Fibroblast of lung (primary cell): ENCODE measurements around the gene NOSTRIN. TPM values are rescaled to one million over a fixed set of nuclear protein-coding genes. Genes with fewer than 3 reads are reported as not detected.
A peak's percentile ranks its signal among the peaks of the same experiment; 100 is the strongest.

ENCODE experiments used
- DNase-seq, 2 donors: peaks; one replicate each; pipeline versions ENCODE4 v3.0.0 to v3.0.0-alpha.2; 2010; ENCODE audit warnings: low read depth in 2 of 2
- H2AFZ ChIP-seq: 2 replicates; pipeline ENCODE4 v1.5.1; 2012; ENCODE audit warnings: low read length, control low read depth, inconsistent platforms
- H3K27ac ChIP-seq: 2 replicates; pipeline ENCODE4 v1.5.1; 2011; ENCODE audit warnings: low read length, control low read depth; ENCODE audit not compliant: insufficient read depth
- H3K27me3 ChIP-seq: 2 replicates; pipeline ENCODE4 v1.5.1; 2011; ENCODE audit warnings: mild to moderate bottlenecking, low read length; ENCODE audit not compliant: control insufficient read depth, insufficient read depth
- H3K36me3 ChIP-seq: 2 replicates; pipeline ENCODE4 v1.5.1; 2011; ENCODE audit warnings: low read length; ENCODE audit not compliant: control insufficient read depth, insufficient read depth
- H3K4me1 ChIP-seq: 2 replicates; pipeline ENCODE4 v1.5.1; 2011; ENCODE audit warnings: low read length; ENCODE audit not compliant: control insufficient read depth, insufficient read depth; ENCODE audit errors: extremely low read depth
- H3K4me2 ChIP-seq: 2 replicates; pipeline ENCODE4 v1.5.1; 2011; ENCODE audit warnings: low read length, control low read depth; ENCODE audit not compliant: insufficient read depth; ENCODE audit errors: extremely low read depth
- H3K4me3 ChIP-seq, 4 experiments: fragments of 200-600 bp in 1 of 4; sonication (generic) in 1 of 4; replicated peaks in 1 of 4; 2 replicates each; pipeline ENCODE4 v1.5.1; 2011 to 2016; ENCODE audit warnings: low read length in 4 of 4, low read depth in 3 of 4, mild to moderate bottlenecking in 3 of 4, control low read depth in 2 of 4, inconsistent platforms in 1 of 4, mixed read lengths in 1 of 4; ENCODE audit not compliant: insufficient read depth in 1 of 4; ENCODE audit errors: control extremely low read depth in 1 of 4
- H3K79me2 ChIP-seq: 2 replicates; pipeline ENCODE4 v1.5.1; 2012; ENCODE audit warnings: mild to moderate bottlenecking, low read length, inconsistent platforms; ENCODE audit not compliant: control insufficient read depth, insufficient read depth
- H3K9ac ChIP-seq: 2 replicates; pipeline ENCODE4 v1.5.1; 2011; ENCODE audit warnings: mild to moderate bottlenecking, low read length, control low read depth; ENCODE audit not compliant: insufficient read depth
- H3K9me3 ChIP-seq: 2 replicates; pipeline ENCODE4 v1.5.1; 2012; ENCODE audit warnings: low read depth, low read length; ENCODE audit not compliant: control insufficient read depth, insufficient read depth
- H4K20me1 ChIP-seq: 2 replicates; pipeline ENCODE4 v1.5.1; 2011; ENCODE audit warnings: low read length; ENCODE audit not compliant: control insufficient read depth, insufficient read depth; ENCODE audit errors: extremely low read depth
- CTCF ChIP-seq, 2 donors: IDR thresholded peaks in 1 of 2; conservative IDR thresholded peaks in 1 of 2; 1 replicate in 1 of 2; 2 replicates in 1 of 2; pipeline ENCODE4 v1.5.1; 2011 to 2012; ENCODE audit warnings: low read length in 2 of 2, control low read depth in 1 of 2, inconsistent platforms in 1 of 2, low read depth in 1 of 2, mild to moderate bottlenecking in 1 of 2
- EZH2 ChIP-seq: IDR thresholded peaks from 2 replicates; pipeline ENCODE4 v1.5.1; 2012; ENCODE audit warnings: low read length, control low read depth, mild to moderate bottlenecking; ENCODE audit errors: missing control alignments
- polyA plus RNA-seq, 2 donors: library from polyadenylated mRNA; depleted of rRNA in 1 of 2; stranded (reverse) in 1 of 2; unstranded in 1 of 2; fragments of >200 nt; gene quantifications; 2 replicates each; pipeline ENCODE4 v1.2.1, GENCODE V29; 2011 to 2012; ENCODE audit warnings: missing spikeins in 1 of 2
- total RNA-seq: library from RNA; depleted of rRNA; stranded (reverse); fragments of >200 nt; gene quantifications from 2 replicates; pipeline ENCODE4 v1.2.1, GENCODE V29; 2014

Gene NOSTRIN
- total and polyA plus RNA-seq, 2 donors (not counting 1 experiment from before 2014, with no cell fraction given) = 0.50 to 1.3 TPM

DNA sequence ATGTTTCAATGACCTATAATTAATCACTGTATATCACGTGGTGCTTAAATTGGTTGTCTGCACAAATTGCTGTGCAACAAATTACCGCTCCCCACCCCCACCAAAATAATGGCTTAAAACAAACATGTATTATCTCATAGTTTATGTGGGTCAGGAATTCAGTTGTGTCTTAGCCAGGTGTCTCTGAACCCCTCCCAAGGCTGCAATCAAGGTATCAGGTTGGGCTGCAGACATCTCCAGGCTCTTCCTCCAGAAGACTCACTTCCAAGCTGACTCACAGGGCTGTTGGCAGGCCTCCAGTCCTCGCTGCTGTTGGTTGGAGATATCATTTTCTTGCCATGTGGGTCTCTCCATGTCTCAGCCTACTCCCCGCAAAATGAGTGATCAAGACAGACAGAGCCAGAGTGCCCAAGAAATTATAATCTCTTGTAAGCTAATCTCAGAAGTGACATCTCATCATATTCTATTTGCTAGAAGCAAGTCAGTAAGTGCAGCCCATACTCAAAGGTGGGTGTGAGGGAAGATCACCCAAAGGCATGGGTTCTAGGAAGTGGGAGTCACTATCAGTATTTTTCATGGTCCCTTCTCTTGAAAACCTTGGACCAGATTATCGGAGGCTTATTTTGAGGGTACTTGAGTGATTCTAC is 49.4 kb downstream of the NOSTRIN start:
- H3K27ac ChIP-seq = no peak overlapping the region
- no peaks in the 10 kb centered on the region for H3K27me3 ChIP-seq
- H3K9ac ChIP-seq = no peak overlapping the region
- no peaks in the 10 kb centered on the region for H4K20me1 ChIP-seq
- no peaks in the 10 kb centered on the region for H3K36me3 ChIP-seq
- no peak overlapping the region for H2AFZ ChIP-seq
- no peak for TF ChIP-seq CTCF (conservative IDR thresholded peaks at IDR 0.05 in 1 of 2, IDR thresholded peaks at IDR 0.05 in 1 of 2; ENCODE audit: low read depth in 1 of 2, low read length in 2 of 2)
- TF ChIP-seq EZH2 = no peak
- no peak overlapping the region for H3K4me2 ChIP-seq
- no peaks in the 10 kb centered on the region for H3K79me2 ChIP-seq
- no peaks in the 10 kb centered on the region for H3K4me1 ChIP-seq
- H3K4me3 ChIP-seq = no peak overlapping the region
- no peaks in the 10 kb centered on the region for H3K9me3 ChIP-seq
- peak; percentile 66 to 85 for DNase-seq

- no peak overlapping the region for H3K4me3 ChIP-seq
- no peaks in the 10 kb centered on the region for H3K79me2 ChIP-seq
- no peak overlapping the region for H2AFZ ChIP-seq
- H3K27ac ChIP-seq = no peak overlapping the region
- no peaks in the 10 kb centered on the region for H3K36me3 ChIP-seq
- no peak overlapping the region for H3K9ac ChIP-seq
- H3K9me3 ChIP-seq = no peaks in the 10 kb centered on the region
- no peaks in the 10 kb centered on the region for H3K27me3 ChIP-seq
- H3K4me1 ChIP-seq = no peaks in the 10 kb centered on the region
- no peak for DNase-seq
- H4K20me1 ChIP-seq = no peaks in the 10 kb centered on the region
- TF ChIP-seq EZH2 = no peak
- no peak for TF ChIP-seq CTCF (conservative IDR thresholded peaks at IDR 0.05 in 1 of 2, IDR thresholded peaks at IDR 0.05 in 1 of 2; ENCODE audit: low read depth in 1 of 2, low read length in 2 of 2)
- no peak overlapping the region for H3K4me2 ChIP-seq
Measured at GRCh38 chr2:168852481-168852880, 50.0 kb downstream of the NOSTRIN start.

DNA sequence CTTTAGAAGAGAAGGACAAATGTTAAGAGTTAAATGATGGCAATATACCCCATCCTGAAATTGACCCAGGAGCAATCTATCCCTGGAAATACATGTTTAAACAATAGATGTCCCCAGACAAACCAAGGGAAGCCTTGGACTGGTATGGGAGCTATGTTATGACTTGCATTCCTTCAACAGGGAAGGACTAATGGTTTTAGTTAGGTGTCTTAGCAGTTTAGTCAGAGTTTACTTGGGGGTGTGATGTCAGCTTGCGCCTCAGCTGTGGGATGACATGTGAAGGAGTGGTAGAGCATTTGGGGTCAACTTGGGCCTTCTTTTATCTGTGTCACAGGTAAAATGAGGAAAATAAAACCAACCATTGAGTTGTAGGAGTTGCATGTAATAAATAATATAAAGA is 51.0 kb downstream of the NOSTRIN start:
- H3K27me3 ChIP-seq = no peaks in the 10 kb centered on the region
- no peak overlapping the region for H3K9ac ChIP-seq
- TF ChIP-seq CTCF (conservative IDR thresholded peaks at IDR 0.05 in 1 of 2, IDR thresholded peaks at IDR 0.05 in 1 of 2; ENCODE audit: low read depth in 1 of 2, low read length in 2 of 2) = no peak
- H4K20me1 ChIP-seq = no peaks in the 10 kb centered on the region
- H3K9me3 ChIP-seq = no peaks in the 10 kb centered on the region
- H3K4me2 ChIP-seq = no peak overlapping the region
- H2AFZ ChIP-seq = no peak overlapping the region
- no peak overlapping the region for H3K4me3 ChIP-seq
- H3K36me3 ChIP-seq = no peaks in the 10 kb centered on the region
- DNase-seq = no peak
- H3K27ac ChIP-seq = no peak overlapping the region
- no peaks in the 10 kb centered on the region for H3K4me1 ChIP-seq
- H3K79me2 ChIP-seq = no peaks in the 10 kb centered on the region
